Skin epidermis (tissue), 12 donors: ENCODE data around the gene FHOD3.
A peak's percentile ranks its signal among the peaks of the same experiment; 100 is the strongest.

Experiments
- H3K27ac ChIP-seq, 21 experiments: fragments of 200-600 bp; sonication (generic) in 11 of 21; one replicate each; pipeline ENCODE4 v1.5.0; 2020; ENCODE audit warnings: mild to moderate bottlenecking in 3 of 21, inconsistent platforms in 2 of 21, moderate library complexity in 2 of 21
- H3K4me3 ChIP-seq, 7 experiments: fragments of 200-600 bp; sonication (generic) in 2 of 7; one replicate each; pipeline ENCODE4 v1.5.0; 2020; ENCODE audit warnings: inconsistent platforms in 2 of 7, mild to moderate bottlenecking in 2 of 7, moderate library complexity in 1 of 7

Gene FHOD3

GRCh38 chr18:36424741-36425142, 127.2 kb downstream of the FHOD3 start:
- no peak overlapping the region for H3K4me3 ChIP-seq
- H3K27ac ChIP-seq: no peak overlapping the region

GRCh38 chr18:36427369-36427768, 129.9 kb downstream of the FHOD3 start:
- Histone ChIP-seq H3K27ac (no peak overlapping the region), H3K4me3 (no peak overlapping the region)

- Histone ChIP-seq H3K4me3 (no peak overlapping the region), H3K27ac (no peak overlapping the region)
Measured at GRCh38 chr18:36427831-36428230, 130.3 kb downstream of the FHOD3 start.

GRCh38 chr18:36428431-36429029, 131.0 kb downstream of the FHOD3 start:
- H3K27ac ChIP-seq: no peak overlapping the region

GRCh38 chr18:36432880-36433555, 135.5 kb downstream of the FHOD3 start:
- Histone ChIP-seq H3K4me3 (no peak overlapping the region), H3K27ac (no peak overlapping the region)

More at GRCh38 chr18:36428431-36429029, 131.0 kb downstream of the FHOD3 start:
- no peak overlapping the region for H3K4me3 ChIP-seq

GRCh38 chr18:36436387-36436786, 138.9 kb downstream of the FHOD3 start:
- no peak overlapping the region for H3K4me3 ChIP-seq
- no peak overlapping the region for H3K27ac ChIP-seq

GRCh38 chr18:36440614-36441013, 143.1 kb downstream of the FHOD3 start:
- H3K4me3 ChIP-seq: no peak overlapping the region
- H3K27ac ChIP-seq: peak overlapping the region in 9 of 21 experiments; percentile 8 to 78 (median 44)

- Histone ChIP-seq H3K4me3 (no peak overlapping the region), H3K27ac (peak overlapping the region in 14 of 21 experiments; percentile 8 to 78 (median 42))
Measured at GRCh38 chr18:36441426-36442240, 144.1 kb downstream of the FHOD3 start.

GRCh38 chr18:36442717-36443116, 145.2 kb downstream of the FHOD3 start:
- H3K4me3 ChIP-seq: no peak overlapping the region
- peak overlapping the region in 3 of 21 experiments; percentile 5 to 63 (median 42) for H3K27ac ChIP-seq

GRCh38 chr18:36446059-36446458, 148.5 kb downstream of the FHOD3 start:
- H3K4me3 ChIP-seq: no peak overlapping the region
- no peak overlapping the region for H3K27ac ChIP-seq

GRCh38 chr18:36448384-36449290, 151.1 kb downstream of the FHOD3 start:
- Histone ChIP-seq H3K4me3 (no peak overlapping the region), H3K27ac (no peak overlapping the region)

- no peak overlapping the region for H3K4me3 ChIP-seq
Measured at GRCh38 chr18:36449451-36449850, 151.9 kb downstream of the FHOD3 start.

GRCh38 chr18:36450264-36450663, 152.8 kb downstream of the FHOD3 start:
- Histone ChIP-seq H3K4me3 (no peak overlapping the region), H3K27ac (no peak overlapping the region)

More at GRCh38 chr18:36449451-36449850, 151.9 kb downstream of the FHOD3 start:
- H3K27ac ChIP-seq: no peak overlapping the region

GRCh38 chr18:36451454-36452251, 154.1 kb downstream of the FHOD3 start:
- no peak overlapping the region for H3K4me3 ChIP-seq
- H3K27ac ChIP-seq: peak overlapping the region in 1 of 21 experiments; percentile 44

- H3K4me3 ChIP-seq: no peak overlapping the region
- H3K27ac ChIP-seq: no peak overlapping the region
Measured at GRCh38 chr18:36454245-36454644, 156.7 kb downstream of the FHOD3 start.

- no peak overlapping the region for H3K4me3 ChIP-seq
- H3K27ac ChIP-seq: no peak overlapping the region
Measured at GRCh38 chr18:36454848-36455458, 157.4 kb downstream of the FHOD3 start.

GRCh38 chr18:36455931-36456330, 158.4 kb downstream of the FHOD3 start:
- Histone ChIP-seq H3K4me3 (no peak overlapping the region), H3K27ac (no peak overlapping the region)

GRCh38 chr18:36456622-36457021, 159.1 kb downstream of the FHOD3 start:
- no peak overlapping the region for H3K4me3 ChIP-seq
- no peak overlapping the region for H3K27ac ChIP-seq
